K562 (cell line): Measurements from ENCODE around the gene PPP1R15B. TPM values are rescaled to one million over a fixed set of nuclear protein-coding genes. Genes with fewer than 3 reads are reported as not detected.

Experiments used
- ARHGAP35 ChIP-seq: fragments of 450-650 bp; IDR thresholded peaks from 2 replicates; pipeline ENCODE4 v1.6.1; 2018; ENCODE audit not compliant: partially characterized antibody
- NCOA2 ChIP-seq, 2 experiments: fragments of 450-650 bp; IDR thresholded peaks; 2 replicates each; pipeline ENCODE4 v1.6.1; 2018; ENCODE audit warnings: mild to moderate bottlenecking in 2 of 2, moderate library complexity in 1 of 2; ENCODE audit not compliant: partially characterized antibody in 2 of 2
- POLR3G ChIP-seq: IDR thresholded peaks from 2 replicates; pipeline ENCODE4 v1.6.1; 2011; ENCODE audit not compliant: insufficient read length, insufficient replicate concordance; ENCODE audit errors: extremely low read depth
- SIN3A ChIP-seq, 2 experiments: fragments of 150-350 bp in 1 of 2; IDR thresholded peaks; 2 replicates each; pipeline ENCODE4 v1.6.1; 2011 to 2016; ENCODE audit warnings: borderline replicate concordance in 2 of 2, low read depth in 2 of 2, low read length in 2 of 2, mild to moderate bottlenecking in 2 of 2, moderate library complexity in 2 of 2; ENCODE audit not compliant: control insufficient read depth in 1 of 2
- UBTF ChIP-seq, 2 experiments: IDR thresholded peaks; 2 replicates each; pipeline ENCODE4 v1.6.1; 2012; ENCODE audit warnings: improper control_type of control experiment in 2 of 2, low read depth in 2 of 2, low read length in 2 of 2, borderline replicate concordance in 1 of 2
- ZBTB7A ChIP-seq: IDR thresholded peaks from 2 replicates; pipeline ENCODE4 v1.6.1; 2011; ENCODE audit warnings: low read depth, mild to moderate bottlenecking, low read length, moderate library complexity, borderline replicate concordance; ENCODE audit not compliant: control insufficient read depth
- ZC3H4 ChIP-seq: sonication (generic); formaldehyde crosslinking; IDR thresholded peaks from 2 replicates; pipeline ENCODE4 v1.9.0; 2021; ENCODE audit warnings: missing genetic modification reagents, borderline replicate concordance
- ZKSCAN3 ChIP-seq: fragments of 250-450 bp; sonication (Bioruptor Pico); IDR thresholded peaks from 2 replicates; pipeline ENCODE4 v1.4.0; 2020
- ZNF23 ChIP-seq: fragments of 250-450 bp; sonication (Bioruptor Pico); IDR thresholded peaks from 2 replicates; pipeline ENCODE4 v1.4.0; 2020; ENCODE audit warnings: mild to moderate bottlenecking
- ZNF282 ChIP-seq: sonication (generic); formaldehyde crosslinking; IDR thresholded peaks from 2 replicates; pipeline ENCODE4 v1.8.1; 2023; ENCODE audit warnings: missing genetic modification reagents
- ZNF318 ChIP-seq, 2 experiments: fragments of 450-650 bp; IDR thresholded peaks; 2 replicates each; pipeline ENCODE4 v1.6.1; 2016; ENCODE audit warnings: mild to moderate bottlenecking in 2 of 2, borderline replicate concordance in 1 of 2, low read depth in 1 of 2, moderate library complexity in 1 of 2
- ZNF354B ChIP-seq: fragments of 250-450 bp; sonication (Bioruptor Pico); IDR thresholded peaks from 2 replicates; pipeline ENCODE4 v1.4.0; 2020
- ZNF644 ChIP-seq: fragments of 200-800 bp; sonication (Bioruptor generic); IDR thresholded peaks from 2 replicates; pipeline ENCODE4 v1.6.1; 2016; ENCODE audit warnings: low read depth, missing genetic modification characterization, missing compliant biosample characterization
- polyA plus RNA-seq, 8 experiments: library from polyadenylated mRNA; depleted of rRNA in 4 of 8; stranded (reverse) in 5 of 8; unstranded in 3 of 8; fragments of >200 nt; fragmentation: Nextera tagmentation in 2 of 8; fragmentation: Illumina TruSeq in 1 of 8; extraction: Ambion mirVana in 2 of 8; extraction: Trizol in 1 of 8; gene quantifications; 2 replicates each; pipeline versions ENCODE4 v1.2.1 to v1.2.3, GENCODE V29; 2011 to 2014; ENCODE audit warnings: inconsistent platforms in 1 of 8, missing spikeins in 1 of 8
- total RNA-seq, 7 experiments: library from RNA; depleted of rRNA in 6 of 7; stranded (reverse); fragments of >200 nt in 6 of 7; fragmentation: Illumina TruSeq in 2 of 7; extraction: Trizol in 2 of 7; gene quantifications; 2 replicates each; pipeline versions ENCODE4 v1.2.1 to v1.2.3, GENCODE V29; 2011 to 2021; ENCODE audit warnings: low replicate concordance in 1 of 7

PPP1R15B gene
- total and polyA plus RNA-seq, 9 of the 15 experiments (the other 6 are each of a cell fraction or from before 2014, with no cell fraction given): 17.0 to 48.1 (median 30.8) TPM

GRCh38 chr1:204398197-204399125 lies 13.2 kb downstream of the PPP1R15B start (continued):
- TF ChIP-seq ZNF354B (CRISPR knock-in tag): no peak
- no peak for TF ChIP-seq SIN3A (IDR thresholded peaks at IDR 0.05; ENCODE audit: borderline replicate concordance in 2 of 2, control insufficient read depth in 1 of 2, low read depth in 2 of 2, low read length in 2 of 2)
- TF ChIP-seq POLR3G: no peak
- no peak for TF ChIP-seq ZBTB7A
- no peak for TF ChIP-seq ZKSCAN3
- TF ChIP-seq NCOA2 (IDR thresholded peaks at IDR 0.05; ENCODE audit: partially characterized antibody in 2 of 2): no peak
- TF ChIP-seq UBTF (IDR thresholded peaks at IDR 0.05; ENCODE audit: borderline replicate concordance in 1 of 2, low read depth in 2 of 2, low read length in 2 of 2): no peak
- no peak for TF ChIP-seq ZNF23
- no peak for TF ChIP-seq ZC3H4 (CRISPR knock-in tag)
- TF ChIP-seq ARHGAP35: no peak
- TF ChIP-seq ZNF644 (tag): no peak
- no peak for TF ChIP-seq ZNF282 (CRISPR knock-in tag)
- TF ChIP-seq ZNF318 (IDR thresholded peaks at IDR 0.05; ENCODE audit: borderline replicate concordance in 1 of 2, low read depth in 1 of 2): no peak
